Endothelial cell of umbilical vein (primary cell): ENCODE results near the gene UNC93B1. TPM values are rescaled to one million over a fixed set of nuclear protein-coding genes. Genes with fewer than 3 reads are reported as not detected.
"Not testable (repeated sequence)": the region's sequence is repeated elsewhere in the genome, so short reads cannot be mapped to it uniquely, and the experiment has no call there.

Experiments
- BruUV-seq: library from RNA; stranded (reverse); fragments of 400-500 nt; replicated peaks from 2 replicates; lab custom pipeline; 2021; lab: Mats Ljungman, UMichigan
- CTCF ChIA-PET: fragments of 300-600, 350-600 bp; sonication (Branson Sonifier 250); formaldehyde crosslinking; loops from one replicate; lab custom pipeline; 2021; ENCODE audit warnings: antibody characterized with exemption, inconsistent platforms; lab: Charles Lee
- POLR2A ChIA-PET: fragments of 300-600, 350-600 bp; sonication (Branson Sonifier 250); formaldehyde crosslinking; loops from one replicate; lab custom pipeline; 2021; ENCODE audit warnings: antibody characterized with exemption, inconsistent platforms; lab: Charles Lee
- DNase-seq: peaks from one replicate; pipeline ENCODE4 v3.0.0-alpha.2; 2011; ENCODE audit warnings: low read depth, low spot score
- FAIRE-seq: peaks from 2 replicates; lab custom pipeline; 2011; peaks lifted over from hg19 to GRCh38; lab: Jason Lieb, UNC
- H2AFZ ChIP-seq: 2 replicates; pipeline ENCODE4 v1.6.0; 2012; ENCODE audit warnings: low read depth, low read length, control low read depth, inconsistent platforms
- H3K27ac ChIP-seq: 2 replicates; pipeline ENCODE4 v1.5.1; 2011; ENCODE audit warnings: low read depth, mild to moderate bottlenecking, control low read depth, low read length, moderate library complexity; ENCODE audit not compliant: insufficient read depth
- H3K27me3 ChIP-seq, 2 experiments: 2 replicates each; pipeline versions ENCODE4 v1.6.0 to v1.6.1; 2011; ENCODE audit warnings: low read length in 2 of 2, mixed read lengths in 1 of 2; ENCODE audit not compliant: control insufficient read depth in 2 of 2, insufficient read depth in 2 of 2
- H3K36me3 ChIP-seq, 2 experiments: 2 replicates in 1 of 2; 3 replicates in 1 of 2; pipeline ENCODE4 v1.5.1; 2011; ENCODE audit warnings: low read length in 2 of 2, mild to moderate bottlenecking in 1 of 2, moderate library complexity in 1 of 2; ENCODE audit not compliant: control insufficient read depth in 2 of 2, insufficient read depth in 2 of 2; ENCODE audit errors: extremely low read depth in 1 of 2
- H3K4me1 ChIP-seq: 3 replicates; pipeline ENCODE4 v1.5.1; 2011; ENCODE audit warnings: mild to moderate bottlenecking, low read length; ENCODE audit not compliant: control insufficient read depth, insufficient read depth; ENCODE audit errors: extremely low read depth
- H3K4me2 ChIP-seq: 2 replicates; pipeline ENCODE4 v1.6.1; 2011; ENCODE audit warnings: low read length, control low read depth, mixed read lengths; ENCODE audit not compliant: insufficient read depth
- H3K4me3 ChIP-seq, 3 experiments: fragments of 200-600 bp in 1 of 3; sonication (generic), shearing (Covaris generic) in 1 of 3; replicated peaks in 1 of 3; 2 replicates each; pipeline ENCODE4 v1.5.1; 2011 to 2016; ENCODE audit warnings: control low read depth in 3 of 3, low read length in 3 of 3, mild to moderate bottlenecking in 2 of 3, inconsistent platforms in 1 of 3, low read depth in 1 of 3, moderate library complexity in 1 of 3; ENCODE audit not compliant: insufficient read depth in 1 of 3
- H3K79me2 ChIP-seq: 2 replicates; pipeline ENCODE4 v1.6.0; 2012; ENCODE audit warnings: low read length, inconsistent platforms; ENCODE audit not compliant: control insufficient read depth, insufficient read depth
- H3K9ac ChIP-seq: replicated peaks from 2 replicates; pipeline ENCODE3; 2011; ENCODE audit warnings: low read length, control low read depth; ENCODE audit not compliant: insufficient read depth; ENCODE audit errors: extremely low read depth
- H3K9me1 ChIP-seq: replicated peaks from 3 replicates; pipeline ENCODE4 v1.6.0; 2011; ENCODE audit warnings: mild to moderate bottlenecking, low read length; ENCODE audit not compliant: control insufficient read depth, insufficient read depth; ENCODE audit errors: extremely low read depth
- H3K9me3 ChIP-seq: replicated peaks from 2 replicates; pipeline ENCODE4 v1.5.1; 2012; ENCODE audit warnings: low read length, inconsistent platforms; ENCODE audit not compliant: control insufficient read depth, insufficient read depth
- H4K20me1 ChIP-seq: replicated peaks from 2 replicates; pipeline ENCODE3; 2011; ENCODE audit warnings: mild to moderate bottlenecking, low read length; ENCODE audit not compliant: control insufficient read depth, insufficient read depth; ENCODE audit errors: extremely low read depth
- EZH2 ChIP-seq: IDR thresholded peaks from 2 replicates; pipeline ENCODE4 v1.6.1; 2012; ENCODE audit warnings: borderline replicate concordance, low read depth, mild to moderate bottlenecking, moderate library complexity, low read length, inconsistent platforms; ENCODE audit not compliant: severe bottlenecking
- FOS ChIP-seq: IDR thresholded peaks from 2 replicates; pipeline ENCODE4 v1.6.1; 2011; ENCODE audit warnings: mild to moderate bottlenecking, low read length, moderate library complexity, borderline replicate concordance; ENCODE audit not compliant: insufficient read depth
- GATA2 ChIP-seq: IDR thresholded peaks from 2 replicates; pipeline ENCODE4 v1.7.0; 2011; ENCODE audit warnings: low read depth, mild to moderate bottlenecking, moderate library complexity, mixed read lengths, low read length; ENCODE audit not compliant: insufficient read length, insufficient read depth
- JUN ChIP-seq: IDR thresholded peaks from 2 replicates; pipeline ENCODE4 v1.6.1; 2011; ENCODE audit warnings: borderline replicate concordance, low read depth; ENCODE audit not compliant: insufficient read length, insufficient read depth
- MYC ChIP-seq: IDR thresholded peaks from one replicate; pipeline ENCODE4 v1.6.1; 2011; ENCODE audit warnings: mild to moderate bottlenecking, low read depth, low read length
- POLR2A ChIP-seq: IDR thresholded peaks from 2 replicates; pipeline ENCODE4 v1.6.1; 2012; ENCODE audit warnings: low read depth, mild to moderate bottlenecking, control low read depth, low read length
- POLR2AphosphoS5 ChIP-seq: IDR thresholded peaks from 2 replicates; pipeline ENCODE4 v1.6.1; 2012; ENCODE audit warnings: low read depth, mild to moderate bottlenecking, control low read depth, low read length, moderate library complexity; ENCODE audit not compliant: insufficient read depth
- dilution Hi-C: fragments of 300-500 bp; cut with MboI; formaldehyde crosslinking; loops from one replicate; pipeline ENCODE4 v1.15.0; 2019; ENCODE audit warnings: low sequenced_read_pairs; ENCODE audit not compliant: extremely low pct_ligation_motif_present
- intact Hi-C: fragments of 100-400 bp; cut with micrococcal nuclease; formaldehyde crosslinking; loops from one replicate; pipeline ENCODE4 v1.10.0; 2022
- polyA plus RNA-seq, 4 experiments: library from polyadenylated mRNA; depleted of rRNA in 3 of 4; stranded (reverse) in 3 of 4; unstranded in 1 of 4; fragments of >200 nt; gene quantifications; 2 replicates each; pipeline versions ENCODE4 v1.2.1 to v1.2.3, GENCODE V29; 2011 to 2012; ENCODE audit warnings: missing spikeins in 1 of 4
- total RNA-seq: library from RNA; stranded (reverse); gene quantifications from 2 replicates; pipeline ENCODE4 v1.2.3, GENCODE V29; 2021
- TF ChIP-seq, protein P1 (sequence below), 2 donors: IDR thresholded peaks; 1 replicate in 1 of 2; 2 replicates in 1 of 2; pipeline ENCODE4 v1.5.1; 2011; ENCODE audit warnings: low read length in 2 of 2, mild to moderate bottlenecking in 2 of 2, moderate library complexity in 2 of 2, control low read depth in 1 of 2, inconsistent platforms in 1 of 2, low read depth in 1 of 2; ENCODE audit not compliant: insufficient read depth in 1 of 2; ENCODE audit errors: extremely low read depth in 1 of 2
- TF ChIP-seq, protein P2 (sequence below): IDR thresholded peaks from 2 replicates; pipeline ENCODE4 v1.6.1; 2011; ENCODE audit not compliant: insufficient read depth, insufficient read length

The UNC93B1 gene
- total and polyA plus RNA-seq, 2 donors (not counting 3 experiments of a cell fraction or from before 2014, with no cell fraction given), result 10.6 to 18.9 TPM

DNA sequence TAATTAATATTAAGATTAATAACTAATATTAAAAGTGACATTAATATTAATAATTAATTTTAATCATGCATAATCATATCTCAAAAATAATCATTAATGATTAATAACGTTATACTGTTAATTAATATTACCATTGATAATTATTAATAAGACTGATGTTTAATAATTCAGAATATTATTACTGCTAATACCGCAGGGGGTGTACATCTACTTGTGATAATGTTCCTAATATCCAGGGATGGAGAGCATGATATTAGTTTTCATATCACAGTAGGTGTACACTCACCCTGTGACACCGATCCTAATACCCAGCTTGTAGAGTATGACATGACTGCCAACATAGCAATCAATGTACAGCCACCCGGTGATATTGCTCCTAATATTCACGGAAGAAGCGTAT, 18.6 kb downstream of the UNC93B1 start:
- H3K4me1 ChIP-seq, H3K4me2 ChIP-seq, H3K36me3 ChIP-seq, H3K27me3 ChIP-seq, H2AFZ ChIP-seq, H3K27ac ChIP-seq, CTCF ChIA-PET, H3K4me3 ChIP-seq, H3K9ac ChIP-seq, BruUV-seq, FAIRE-seq, dilution Hi-C loops, H3K9me1 ChIP-seq, H4K20me1 ChIP-seq, POLR2A ChIA-PET, DNase-seq, H3K79me2 ChIP-seq, intact Hi-C loops, H3K9me3 ChIP-seq: not testable (repeated sequence)

DNA sequence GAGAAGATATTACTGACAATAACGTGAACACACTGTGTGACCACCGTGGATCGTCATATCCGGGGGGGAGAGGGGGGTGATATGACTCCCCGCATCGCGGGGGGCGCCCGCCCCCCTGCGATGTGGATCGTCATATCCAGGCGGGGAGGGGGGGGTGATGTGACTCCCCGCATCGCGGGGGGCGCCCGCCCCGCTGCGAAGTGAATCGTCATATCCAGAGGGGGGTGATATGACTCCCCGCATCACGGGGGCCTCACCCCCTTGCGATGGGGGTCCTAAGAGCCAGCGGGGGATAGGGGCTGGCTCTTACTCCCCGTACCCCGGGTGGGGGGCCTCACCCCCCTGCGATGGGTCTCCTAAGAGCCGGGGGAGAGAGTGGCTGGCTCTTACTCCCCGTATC, 19.9 kb downstream of the UNC93B1 start:
- FAIRE-seq (no peak), DNase-seq (no peak)
- intact Hi-C loops (no loop called here), dilution Hi-C loops (no loop called here)
- no peaks in the 10 kb centered on the region for H3K27me3 ChIP-seq
- POLR2A ChIA-PET, result no interaction called here
- no peak overlapping the region for H3K9ac ChIP-seq
- no peaks in the 10 kb centered on the region for H3K9me3 ChIP-seq
- no peak overlapping the region for H3K27ac ChIP-seq
- H3K4me2 ChIP-seq, result no peak overlapping the region
- H3K4me3 ChIP-seq, result no peak overlapping the region
- H2AFZ ChIP-seq, result no peak overlapping the region
- no peaks in the 10 kb centered on the region for H3K9me1 ChIP-seq
- no peaks in the 10 kb centered on the region for H3K79me2 ChIP-seq
- H3K36me3 ChIP-seq, result no peaks in the 10 kb centered on the region
- H3K4me1 ChIP-seq, result no peaks in the 10 kb centered on the region
- CTCF ChIA-PET, result no interaction called here
- H4K20me1 ChIP-seq, result no peaks in the 10 kb centered on the region
- no TSS peak for BruUV-seq
- TF ChIP-seq MYC (no peak), POLR2AphosphoS5 (no peak), EZH2 (no peak), GATA2 (no peak), FOS (no peak), POLR2A (no peak), JUN (no peak)
- TF ChIP-seq, protein P1, sequence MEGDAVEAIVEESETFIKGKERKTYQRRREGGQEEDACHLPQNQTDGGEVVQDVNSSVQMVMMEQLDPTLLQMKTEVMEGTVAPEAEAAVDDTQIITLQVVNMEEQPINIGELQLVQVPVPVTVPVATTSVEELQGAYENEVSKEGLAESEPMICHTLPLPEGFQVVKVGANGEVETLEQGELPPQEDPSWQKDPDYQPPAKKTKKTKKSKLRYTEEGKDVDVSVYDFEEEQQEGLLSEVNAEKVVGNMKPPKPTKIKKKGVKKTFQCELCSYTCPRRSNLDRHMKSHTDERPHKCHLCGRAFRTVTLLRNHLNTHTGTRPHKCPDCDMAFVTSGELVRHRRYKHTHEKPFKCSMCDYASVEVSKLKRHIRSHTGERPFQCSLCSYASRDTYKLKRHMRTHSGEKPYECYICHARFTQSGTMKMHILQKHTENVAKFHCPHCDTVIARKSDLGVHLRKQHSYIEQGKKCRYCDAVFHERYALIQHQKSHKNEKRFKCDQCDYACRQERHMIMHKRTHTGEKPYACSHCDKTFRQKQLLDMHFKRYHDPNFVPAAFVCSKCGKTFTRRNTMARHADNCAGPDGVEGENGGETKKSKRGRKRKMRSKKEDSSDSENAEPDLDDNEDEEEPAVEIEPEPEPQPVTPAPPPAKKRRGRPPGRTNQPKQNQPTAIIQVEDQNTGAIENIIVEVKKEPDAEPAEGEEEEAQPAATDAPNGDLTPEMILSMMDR (IDR thresholded peaks at IDR 0.05; ENCODE audit: extremely low read depth in 1 of 2, insufficient read depth in 1 of 2, low read depth in 1 of 2, low read length in 2 of 2), result no peak
- TF ChIP-seq, protein P2, sequence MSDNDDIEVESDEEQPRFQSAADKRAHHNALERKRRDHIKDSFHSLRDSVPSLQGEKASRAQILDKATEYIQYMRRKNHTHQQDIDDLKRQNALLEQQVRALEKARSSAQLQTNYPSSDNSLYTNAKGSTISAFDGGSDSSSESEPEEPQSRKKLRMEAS, result no peak

DNA sequence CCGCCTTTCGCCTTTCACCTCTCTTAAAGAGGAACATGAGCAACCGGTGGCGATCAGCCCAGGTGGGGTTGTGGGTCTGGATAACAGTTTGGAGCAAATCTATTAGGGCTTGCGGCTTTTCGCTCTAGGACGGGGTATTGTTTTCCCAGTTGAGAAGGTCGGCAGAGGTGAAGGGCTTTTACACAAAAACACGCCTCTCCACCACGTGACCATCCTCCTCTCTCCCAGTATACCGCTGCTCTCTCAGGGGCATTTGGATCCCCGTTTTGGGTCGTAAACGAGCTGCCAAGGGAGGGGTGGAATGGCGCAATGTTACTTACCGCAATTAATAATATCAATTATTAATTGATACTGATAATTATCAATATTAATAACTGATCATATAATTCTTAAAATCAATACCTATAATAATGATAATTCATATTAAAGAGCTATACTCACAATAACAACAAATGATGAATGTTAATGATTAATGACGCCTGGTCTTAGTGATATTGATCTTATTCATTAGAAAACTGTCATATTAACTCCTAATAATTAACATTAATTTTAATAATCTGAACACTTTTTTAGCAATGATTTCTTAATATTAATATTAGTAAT, 21.5 kb downstream of the UNC93B1 start:
- H3K79me2 ChIP-seq, H3K27ac ChIP-seq, POLR2A ChIA-PET, intact Hi-C loops, H3K27me3 ChIP-seq, CTCF ChIA-PET, FAIRE-seq, dilution Hi-C loops, H3K4me1 ChIP-seq, H4K20me1 ChIP-seq, DNase-seq, H3K9ac ChIP-seq, BruUV-seq, H3K9me1 ChIP-seq, H3K9me3 ChIP-seq, H3K36me3 ChIP-seq, H3K4me3 ChIP-seq, H3K4me2 ChIP-seq, H2AFZ ChIP-seq: not testable (repeated sequence)
